ELF-1 (cell line): ENCODE results near the gene RABL3.
"Not testable (repeated sequence)": the region's sequence is repeated elsewhere in the genome, so short reads cannot be mapped to it uniquely, and the experiment has no call there.

Experiments
- DNase-seq: peaks from one replicate; pipeline ENCODE4 v3.0.0-alpha.2; 2016; ENCODE audit warnings: low read depth, low spot score

The RABL3 gene

DNA sequence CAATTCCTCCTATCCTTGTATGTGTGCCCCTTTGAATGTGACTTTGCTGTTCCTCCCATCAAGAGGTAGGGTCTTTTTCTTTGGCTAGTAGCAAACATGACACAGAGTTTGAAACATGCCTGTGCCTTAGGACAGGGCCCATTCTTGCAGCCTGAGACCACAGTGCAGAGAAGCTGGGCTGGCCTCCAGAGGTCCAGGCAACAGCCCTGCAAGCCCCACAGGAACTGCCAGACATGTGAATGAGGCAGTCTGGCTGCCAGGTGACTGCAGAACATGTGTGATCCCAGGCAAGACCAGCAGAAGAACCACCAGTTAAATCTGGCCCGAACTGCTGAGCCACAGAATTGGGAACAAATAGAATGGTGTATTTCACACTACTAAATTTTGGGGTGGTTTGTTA, 59.1 kb downstream of the RABL3 start:
- DNase-seq, result no peak

- DNase-seq, result peak; percentile 40
Observed at GRCh38 chr3:120682095-120682681, 60.1 kb downstream of the RABL3 start, which contains the start of gene HGD. HGD (minus strand) TSS chr3:120682239; CDS start chr3:120682111, 128 bp downstream.

DNA sequence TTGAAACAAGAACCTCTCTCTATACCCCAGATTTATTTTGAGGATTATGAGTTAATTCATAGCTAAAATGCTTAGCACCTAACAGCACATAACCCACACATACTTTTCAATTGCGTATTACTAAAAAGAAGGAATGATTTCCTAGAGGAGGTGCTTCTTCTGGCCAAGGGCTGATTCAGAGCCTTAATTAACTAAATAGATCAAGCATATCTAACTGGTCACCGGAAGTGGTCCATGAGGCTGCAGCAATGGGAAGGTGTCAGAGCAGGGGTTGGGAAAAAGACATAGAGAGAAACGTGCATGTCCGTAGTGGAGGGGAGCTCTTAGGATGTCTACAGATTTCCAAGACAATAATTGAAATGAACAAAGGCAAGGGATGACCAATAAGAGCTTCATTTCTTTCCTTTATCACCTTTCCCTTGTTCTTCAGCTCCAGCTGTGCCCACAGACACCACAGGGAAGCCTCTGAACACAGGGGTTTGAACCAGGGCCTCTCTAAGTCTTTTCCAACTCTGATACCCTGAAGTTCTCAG, 60.7 kb downstream of the RABL3 start:
- no peak for DNase-seq

- DNase-seq, result no peak
Observed at GRCh38 chr3:120681018-120681417, 61.3 kb downstream of the RABL3 start.

DNA sequence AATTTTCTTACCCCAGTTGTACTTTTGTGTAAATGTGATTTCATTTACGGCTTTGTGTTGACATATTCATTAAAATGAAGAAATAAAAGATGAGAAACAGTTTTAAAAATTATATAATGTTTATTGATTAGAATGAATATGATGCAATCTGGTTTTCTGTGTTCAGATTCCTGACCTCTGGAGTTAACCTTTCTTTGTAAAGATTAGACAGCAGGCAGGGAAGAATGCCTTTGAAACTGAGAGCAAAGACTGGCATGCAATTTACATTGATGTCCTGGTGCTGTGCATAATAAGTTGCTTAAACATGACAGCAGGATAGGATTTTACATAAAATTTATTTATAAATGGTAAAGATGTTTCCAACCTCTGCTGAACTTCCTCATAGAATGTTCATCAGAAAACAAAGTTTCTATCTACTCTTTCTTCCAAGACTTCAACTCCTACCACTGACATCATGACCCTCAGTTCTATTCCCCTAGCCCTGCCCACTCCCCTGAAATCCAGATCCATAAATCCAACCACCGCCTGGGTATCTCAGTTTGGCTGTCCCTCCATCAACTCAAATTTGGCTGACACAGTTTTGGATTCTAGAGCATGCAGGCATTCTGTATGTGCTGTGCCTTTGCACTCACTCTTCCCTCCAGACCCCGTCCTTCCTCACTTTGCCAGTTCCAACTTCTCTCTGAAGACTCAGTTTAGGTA, 62.0 kb downstream of the RABL3 start:
- no peak for DNase-seq

- no peak for DNase-seq
Observed at GRCh38 chr3:120678984-120679383, 63.3 kb downstream of the RABL3 start.

GRCh38 chr3:120678331-120678947, 63.9 kb downstream of the RABL3 start:
- peak; percentile 40 for DNase-seq

GRCh38 chr3:120677193-120677592, 65.1 kb downstream of the RABL3 start:
- DNase-seq, result not testable (repeated sequence)

DNA sequence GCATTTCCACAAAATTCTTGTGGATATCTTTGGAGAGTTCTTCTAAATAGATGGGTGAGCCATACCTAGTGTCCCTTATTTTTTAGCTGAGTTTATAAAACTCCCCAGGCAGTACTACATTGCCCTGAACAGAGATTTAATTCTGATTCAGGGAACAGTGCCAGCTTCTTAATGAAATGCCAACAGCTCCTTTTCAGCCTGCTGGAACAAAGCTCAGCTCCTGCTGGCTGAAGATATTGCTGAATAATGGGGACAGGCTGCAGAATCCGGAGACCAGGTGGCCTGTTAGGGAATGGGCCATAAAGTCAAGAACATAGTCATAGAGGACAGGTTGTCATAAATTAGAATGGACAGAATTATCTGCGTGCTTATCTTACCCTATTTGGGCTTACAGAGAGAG, 69.2 kb downstream of the RABL3 start:
- DNase-seq, result no peak

DNA sequence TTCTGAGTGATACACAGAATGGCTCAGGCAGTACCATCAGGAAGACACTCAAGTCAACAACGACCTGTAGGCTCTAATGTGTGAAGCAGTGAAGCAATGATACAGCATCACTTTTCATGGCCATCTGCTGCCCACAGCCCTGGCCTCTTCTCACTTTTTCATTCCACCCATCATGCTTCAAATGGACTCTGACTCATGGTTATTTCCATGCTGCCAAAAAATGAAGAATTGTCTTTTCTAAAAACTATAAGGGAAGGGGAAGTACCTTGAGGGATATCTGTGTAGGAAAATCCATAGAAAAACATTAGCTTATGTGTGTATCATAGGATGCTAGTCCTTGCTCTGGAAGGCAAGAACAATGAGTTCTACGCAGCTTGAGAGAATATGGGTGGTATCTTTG, 71.7 kb downstream of the RABL3 start:
- no peak for DNase-seq

DNA sequence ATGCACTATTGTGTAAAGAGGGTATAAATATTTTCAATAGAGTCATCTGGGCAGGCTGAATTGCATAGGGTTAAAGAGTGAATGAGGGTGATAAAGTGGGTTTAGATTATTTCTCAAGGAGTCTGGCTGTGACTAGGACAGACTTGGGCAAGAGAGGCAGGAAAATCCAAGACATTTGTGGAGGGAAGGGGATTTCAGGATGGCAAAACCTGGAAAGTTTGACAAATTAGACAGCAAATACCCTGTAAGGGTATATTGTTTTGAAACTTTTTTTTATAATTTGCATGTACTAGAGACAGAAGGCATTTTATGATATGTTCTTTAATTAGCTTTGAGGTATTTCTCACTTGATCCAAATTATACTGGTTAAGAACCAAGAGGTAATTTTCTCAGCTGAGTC, 77.4 kb downstream of the RABL3 start:
- no peak for DNase-seq

DNA sequence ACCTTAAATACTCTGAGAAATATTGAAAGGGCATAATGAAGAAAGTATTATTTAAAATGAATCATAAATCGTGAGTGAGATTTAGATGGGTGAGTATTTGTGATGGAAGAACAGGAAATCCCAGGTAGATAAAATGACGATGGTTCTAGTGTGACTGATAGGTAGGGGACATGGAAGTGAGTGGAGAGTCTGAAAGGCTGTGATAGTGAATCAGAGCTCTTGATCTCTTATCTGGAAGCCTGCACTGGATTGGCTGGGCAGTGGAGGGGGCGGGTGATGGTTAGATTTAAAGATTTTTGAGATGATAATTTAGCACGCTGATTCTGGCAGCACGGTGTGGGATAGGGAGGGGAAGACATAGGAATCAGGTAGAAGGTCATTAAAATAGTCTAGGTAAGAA, 80.4 kb downstream of the RABL3 start:
- no peak for DNase-seq

DNA sequence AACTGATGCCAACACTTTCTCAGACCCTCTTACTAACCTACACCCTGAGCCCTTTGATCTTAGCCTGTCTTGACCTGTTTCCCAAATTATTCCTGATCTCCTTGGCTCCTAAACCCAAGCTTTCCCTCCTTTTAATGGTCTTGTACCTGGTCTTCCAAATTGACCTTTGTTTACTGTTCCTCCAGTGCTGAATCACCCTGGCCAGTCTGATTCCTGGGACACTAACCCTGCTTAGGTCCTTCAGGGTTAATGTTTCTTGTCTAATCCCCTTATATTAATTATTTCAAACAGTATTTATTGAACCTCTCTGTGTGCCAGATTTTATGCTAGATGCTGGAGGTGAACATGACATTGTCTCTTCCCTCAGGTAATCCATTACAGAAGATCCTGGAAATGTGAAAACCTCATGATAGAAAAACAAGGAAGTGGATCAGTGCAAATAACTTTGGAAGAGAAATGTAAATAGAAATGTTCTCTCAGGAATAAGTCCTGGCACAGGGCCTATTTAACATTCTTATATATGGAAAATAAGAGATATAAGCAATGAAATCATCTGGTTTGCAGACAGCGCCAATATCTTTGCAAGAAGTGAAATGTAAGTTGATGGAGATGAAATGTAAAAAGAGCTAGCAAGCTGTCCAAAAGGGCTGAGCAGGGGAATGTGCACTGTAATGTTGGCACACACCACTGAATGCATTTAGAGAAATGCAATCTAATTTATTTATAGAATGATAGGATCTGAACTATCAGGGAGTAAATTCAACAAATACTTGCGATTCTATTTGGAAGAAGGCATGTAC, 81.0 kb downstream of the RABL3 start:
- DNase-seq, result no peak

- no peak for DNase-seq
Observed at GRCh38 chr3:120659834-120660233, 82.5 kb downstream of the RABL3 start.

DNA sequence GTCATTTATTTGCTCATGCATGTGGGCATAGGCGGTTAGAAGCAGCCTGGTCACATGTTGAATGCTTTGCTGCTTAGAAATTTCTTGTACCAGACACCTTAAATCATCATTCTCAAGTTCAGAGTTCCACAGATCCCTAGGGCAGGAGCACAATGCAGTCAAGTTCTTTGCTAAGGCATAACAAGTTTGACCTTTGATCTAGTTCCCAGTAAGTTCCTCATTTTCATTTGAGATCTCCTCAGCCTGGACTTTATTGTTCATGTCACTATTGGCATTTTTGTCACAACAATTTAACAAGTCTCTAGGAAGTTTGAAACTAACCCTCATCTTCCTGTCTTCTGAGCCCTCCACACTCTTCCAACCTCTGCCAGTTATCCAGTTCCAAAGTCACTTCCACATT, 83.0 kb downstream of the RABL3 start:
- no peak for DNase-seq

DNA sequence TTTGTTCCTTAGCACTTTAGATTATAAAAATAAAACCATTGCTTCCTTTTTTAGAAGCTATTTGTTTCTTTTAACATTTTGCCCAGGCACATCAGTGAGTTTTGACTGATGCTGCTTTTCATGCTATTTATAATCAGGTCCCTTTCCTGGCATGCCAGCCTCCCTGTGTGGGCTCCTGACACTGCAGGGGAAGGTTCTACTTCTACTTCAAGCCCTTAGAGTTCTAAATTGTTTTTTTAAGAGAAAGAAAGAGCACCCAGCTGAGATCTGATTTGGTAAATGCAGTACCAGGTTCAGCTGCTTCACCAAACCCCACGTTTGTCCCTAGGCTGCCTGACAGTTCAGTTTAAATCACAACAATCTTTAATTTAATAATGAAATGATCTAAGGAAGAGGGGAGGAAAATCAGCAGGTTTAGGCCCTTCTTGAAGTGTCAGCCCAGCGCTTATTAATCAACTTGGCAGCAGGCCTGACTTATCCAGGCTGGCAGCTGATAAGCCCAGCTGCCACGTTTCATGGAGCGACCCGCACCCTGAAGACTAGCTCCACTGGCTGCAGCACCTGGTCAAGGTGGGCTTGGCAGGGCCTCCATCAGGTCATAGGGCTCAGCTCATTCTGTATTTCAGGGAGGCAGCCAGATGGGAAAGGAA, 89.3 kb downstream of the RABL3 start:
- no peak for DNase-seq

- no peak for DNase-seq
Observed at GRCh38 chr3:120652281-120652680, 90.0 kb downstream of the RABL3 start.

DNA sequence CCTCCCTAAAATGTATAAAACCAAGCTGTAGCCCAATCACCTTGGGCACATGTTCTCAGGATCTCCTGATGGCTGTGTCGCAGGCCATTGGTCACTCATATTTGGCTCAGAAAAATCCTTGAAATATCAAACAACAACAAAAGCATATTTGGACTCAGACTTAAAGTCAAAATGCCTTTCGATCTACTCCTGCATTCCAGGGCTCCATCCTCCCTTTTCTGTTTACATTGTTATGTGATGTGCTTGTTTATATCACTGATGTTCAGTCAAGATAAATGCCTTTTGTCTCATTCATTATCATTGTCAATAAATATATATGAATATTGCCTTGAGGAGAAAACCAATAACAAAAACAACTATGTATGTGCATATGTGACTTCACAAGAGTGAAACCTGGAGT, 92.0 kb downstream of the RABL3 start:
- no peak for DNase-seq

DNA sequence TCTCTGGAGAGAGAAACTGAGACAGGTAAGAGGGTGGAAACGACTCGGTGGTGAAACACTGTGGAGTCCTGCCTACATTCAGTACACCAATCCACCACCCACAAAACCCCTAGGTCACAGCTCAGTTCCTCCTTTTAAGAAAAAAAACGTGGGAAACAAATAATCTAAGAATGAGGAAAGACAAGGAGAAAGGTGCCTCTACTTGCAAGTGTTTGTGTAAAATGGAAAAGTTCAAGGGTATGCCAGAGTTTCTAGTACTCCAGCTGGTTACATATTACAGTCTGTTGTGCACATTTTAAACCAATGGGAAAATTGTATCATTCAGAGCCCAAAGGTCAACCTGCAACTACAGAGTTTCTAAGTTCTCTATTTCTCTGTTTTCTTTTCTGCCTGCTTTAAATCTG, 92.5 kb downstream of the RABL3 start:
- DNase-seq, result no peak

DNA sequence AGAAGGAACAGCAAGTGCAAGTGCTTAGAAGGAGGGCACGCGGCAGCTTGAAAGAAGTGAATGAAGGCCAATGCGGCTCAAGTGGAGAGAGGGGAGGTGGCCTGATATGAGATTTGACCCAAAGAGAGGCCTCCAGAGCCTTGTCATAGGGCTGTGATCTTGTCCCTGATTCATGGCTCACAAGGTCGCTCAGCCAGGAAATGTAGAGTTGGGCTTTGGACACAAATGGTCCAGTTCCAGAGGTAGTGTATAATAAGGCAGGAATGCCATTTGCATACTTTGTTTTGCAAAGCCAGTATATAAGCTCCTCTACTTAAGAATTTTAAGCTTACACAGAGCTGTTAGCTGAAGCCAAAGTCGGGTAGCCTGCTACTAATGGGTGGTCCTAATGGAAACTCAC, 94.0 kb downstream of the RABL3 start:
- DNase-seq, result no peak

- DNase-seq, result no peak
Observed at GRCh38 chr3:120646771-120647432, 95.4 kb downstream of the RABL3 start.
